HG02938 (cell line): ENCODE data around the gene UBB.
"Not testable (repeated sequence)": the region's sequence is repeated elsewhere in the genome, so short reads cannot be mapped to it uniquely, and the experiment has no call there.

Experiments
- ATAC-seq: cut with Tn5 transposase; IDR thresholded peaks from one replicate; pipeline ENCODE4 v1.9.1; 2021; ENCODE audit warnings: mild to moderate bottlenecking, moderate library complexity; ENCODE audit not compliant: unreplicated experiment

Gene UBB

DNA sequence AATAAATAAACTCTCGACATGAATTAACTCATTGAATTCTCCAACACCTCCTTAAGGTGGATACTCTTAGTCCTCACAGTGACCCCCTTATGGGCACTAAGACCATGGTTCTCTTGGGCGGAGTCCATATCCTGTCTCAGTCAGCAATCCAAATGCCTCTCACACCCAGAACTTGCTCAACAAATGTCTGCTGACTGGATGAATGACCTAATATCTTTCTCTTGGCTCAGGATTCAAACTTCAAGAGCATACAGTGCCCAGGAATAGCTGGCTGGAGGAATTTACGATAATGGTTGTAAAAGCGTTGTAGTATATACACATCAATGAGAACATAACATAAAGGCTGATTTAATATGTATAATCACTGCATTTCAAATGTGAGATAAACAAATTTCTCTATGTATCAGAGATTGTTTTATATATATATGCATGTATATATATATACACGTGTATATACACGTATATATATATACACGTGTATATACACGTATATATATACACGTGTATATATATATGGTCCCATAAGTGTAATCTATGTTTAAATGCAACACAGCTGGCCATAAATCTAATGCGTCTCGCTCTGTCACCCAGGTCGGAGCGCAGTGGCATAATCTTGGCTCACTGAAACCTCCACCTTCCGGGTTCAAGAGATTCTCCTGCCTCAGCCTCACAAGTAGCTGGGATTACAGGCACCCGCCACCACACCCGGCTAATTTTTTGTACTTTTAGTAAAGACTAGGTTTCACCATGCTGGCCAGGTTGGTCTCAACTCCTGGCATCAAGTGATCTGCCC is 6.5 kb upstream of the UBB start:
- ATAC-seq = no peak

- no peak for ATAC-seq
These were observed 3.0 kb upstream of the UBB start for GRCh38 chr17:16377941-16378341.

DNA sequence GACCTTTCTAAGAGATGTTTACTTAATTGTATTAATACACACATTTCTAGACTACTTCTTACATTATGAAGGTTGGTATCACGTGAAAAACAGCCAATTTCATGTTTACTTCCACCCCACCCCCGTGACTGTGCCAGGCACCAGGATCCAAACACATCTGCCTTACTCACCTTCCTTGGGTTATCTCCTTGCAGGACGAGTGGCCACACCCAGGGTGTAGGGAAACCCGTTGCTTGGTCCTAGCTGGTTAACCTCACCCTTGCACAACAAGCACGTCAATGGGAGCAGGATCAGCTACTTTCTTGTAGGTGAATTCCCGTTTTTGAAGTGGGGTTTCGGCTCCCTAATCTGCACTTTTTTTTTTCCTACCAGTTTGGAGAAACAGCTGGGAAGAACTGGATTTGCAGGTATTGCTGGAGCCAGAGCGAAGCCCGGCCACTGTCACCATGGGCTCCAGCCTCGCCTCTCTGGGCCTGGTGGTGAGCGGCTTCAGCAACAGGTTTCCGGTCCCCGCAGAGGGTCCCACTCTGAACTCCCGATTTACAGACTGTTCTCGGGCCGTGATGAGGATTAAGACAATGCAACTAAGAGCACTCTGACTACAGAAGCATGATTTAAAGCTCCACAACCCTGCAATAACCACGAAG is 2.1 kb upstream of the UBB start:
- no peak for ATAC-seq

GRCh38 chr17:16379654-16380053 is 1.2 kb upstream of the UBB start:
- ATAC-seq = no peak

GRCh38 chr17:16381496-16381820 is 567 bp downstream of the UBB start:
- peak; percentile 21 for ATAC-seq

GRCh38 chr17:16383216-16383615 is 2.3 kb downstream of the UBB start:
- no peak for ATAC-seq

DNA sequence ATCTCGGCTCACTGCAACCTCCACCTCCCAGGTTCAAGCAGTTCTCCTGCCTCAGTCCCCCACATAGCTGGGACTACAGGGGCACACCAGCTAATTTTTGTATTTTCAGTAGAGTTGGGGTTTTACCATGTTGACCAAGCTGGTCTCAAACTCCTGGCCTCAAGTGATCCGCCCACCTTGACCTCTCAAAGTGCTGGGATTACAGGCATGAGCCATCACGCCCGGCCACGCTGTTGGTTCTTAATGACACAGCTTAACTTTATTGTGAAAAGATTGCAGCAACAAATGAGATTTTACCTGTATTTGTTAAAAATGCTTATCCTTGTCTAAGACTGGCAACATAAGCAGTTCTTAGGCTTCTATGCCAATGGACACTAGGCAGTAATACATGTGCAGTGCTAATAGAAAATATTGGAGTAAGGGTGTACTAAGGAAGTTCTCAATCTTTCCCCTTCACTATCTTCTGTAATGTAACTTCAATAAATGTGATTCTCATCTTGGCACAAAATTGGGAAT is 2.9 kb downstream of the UBB start:
- ATAC-seq = no peak

- ATAC-seq = no peak
These were observed 3.7 kb downstream of the UBB start for GRCh38 chr17:16384557-16384956.

DNA sequence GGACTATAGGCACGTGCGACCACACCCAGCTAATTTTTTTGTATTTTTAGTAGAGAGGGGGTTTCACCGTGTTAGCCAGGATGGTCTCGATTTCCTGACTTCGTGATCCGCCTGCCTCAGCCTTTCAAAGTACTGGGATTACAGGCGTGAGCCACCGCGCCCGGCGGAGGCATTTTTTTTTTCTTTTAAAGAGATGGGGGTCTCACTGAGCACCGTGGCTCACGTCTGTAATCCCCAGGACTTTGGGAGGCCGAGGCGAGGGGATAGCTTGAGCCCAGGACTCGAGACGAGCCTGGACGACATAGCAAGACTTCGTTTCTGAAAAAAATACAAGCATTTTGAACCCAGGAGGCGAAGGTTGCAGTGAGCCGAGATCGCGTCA is 5.2 kb downstream of the UBB start:
- ATAC-seq = not testable (repeated sequence)

- no peak for ATAC-seq
These were observed 10.6 kb downstream of the UBB start for GRCh38 chr17:16391451-16391850.

- ATAC-seq = not testable (repeated sequence)
These were observed 11.6 kb downstream of the UBB start for GRCh38 chr17:16392491-16392890.

DNA sequence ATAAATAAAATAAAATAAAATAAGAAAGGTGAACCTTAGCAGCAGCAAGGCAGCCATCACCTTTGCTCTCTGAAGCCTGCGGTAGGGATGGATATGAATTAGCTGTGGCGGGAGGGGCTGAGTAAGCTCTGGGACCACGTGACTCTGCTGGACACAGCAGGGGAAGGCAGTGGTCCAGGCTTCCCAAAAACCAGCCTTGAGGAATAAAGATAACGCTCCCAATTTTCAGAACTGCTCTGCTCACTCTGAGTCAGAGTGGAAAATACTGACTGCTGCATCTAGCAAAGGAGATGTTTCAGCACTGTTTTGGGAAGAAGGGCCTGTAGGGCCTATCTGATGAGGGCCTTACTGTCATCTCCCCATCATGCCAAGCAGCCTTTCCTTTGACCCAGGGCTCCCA is 15.0 kb downstream of the UBB start:
- not testable (repeated sequence) for ATAC-seq

DNA sequence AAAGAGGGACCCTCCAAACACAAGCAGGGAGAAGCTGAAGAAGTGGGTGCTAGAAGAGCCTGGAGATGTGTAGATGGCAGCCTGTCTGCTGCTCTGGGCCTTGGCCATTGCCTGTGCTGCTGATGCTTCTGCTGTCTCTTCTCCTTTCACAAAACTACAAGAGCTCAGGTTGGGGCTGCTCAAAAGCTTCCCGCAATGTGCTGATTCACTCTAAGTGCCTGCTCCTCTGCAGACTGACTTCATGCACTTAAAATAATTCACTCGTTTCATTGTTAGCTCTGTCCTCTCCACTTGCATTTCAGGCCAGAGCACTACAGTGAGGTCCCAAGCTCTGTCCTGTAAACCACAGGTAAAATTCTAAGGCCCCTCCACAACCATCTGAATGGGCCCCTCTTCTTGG is 15.8 kb downstream of the UBB start:
- ATAC-seq = not testable (repeated sequence)

- ATAC-seq = peak; percentile 71
These were observed 17.7 kb downstream of the UBB start for GRCh38 chr17:16398270-16399267.

DNA sequence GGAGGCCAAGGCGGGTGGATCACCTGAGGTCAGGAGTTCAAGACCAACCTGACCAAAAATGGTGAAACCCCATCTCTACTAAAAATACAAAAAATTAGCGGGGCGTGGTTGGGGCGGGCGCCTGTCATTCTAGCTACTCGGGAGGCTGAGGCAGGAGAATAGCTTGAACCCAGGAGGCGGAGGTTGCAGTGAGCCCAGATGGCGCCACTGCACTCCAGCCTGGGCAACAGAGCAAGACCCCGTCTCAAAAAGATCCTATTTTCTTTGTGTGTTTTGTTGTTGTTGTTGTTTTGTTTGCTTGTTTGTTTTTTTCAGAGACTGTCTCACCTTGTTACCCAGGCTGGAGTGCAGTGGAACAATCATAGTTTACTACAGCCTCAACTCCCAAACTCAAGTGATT is 23.0 kb downstream of the UBB start:
- not testable (repeated sequence) for ATAC-seq

DNA sequence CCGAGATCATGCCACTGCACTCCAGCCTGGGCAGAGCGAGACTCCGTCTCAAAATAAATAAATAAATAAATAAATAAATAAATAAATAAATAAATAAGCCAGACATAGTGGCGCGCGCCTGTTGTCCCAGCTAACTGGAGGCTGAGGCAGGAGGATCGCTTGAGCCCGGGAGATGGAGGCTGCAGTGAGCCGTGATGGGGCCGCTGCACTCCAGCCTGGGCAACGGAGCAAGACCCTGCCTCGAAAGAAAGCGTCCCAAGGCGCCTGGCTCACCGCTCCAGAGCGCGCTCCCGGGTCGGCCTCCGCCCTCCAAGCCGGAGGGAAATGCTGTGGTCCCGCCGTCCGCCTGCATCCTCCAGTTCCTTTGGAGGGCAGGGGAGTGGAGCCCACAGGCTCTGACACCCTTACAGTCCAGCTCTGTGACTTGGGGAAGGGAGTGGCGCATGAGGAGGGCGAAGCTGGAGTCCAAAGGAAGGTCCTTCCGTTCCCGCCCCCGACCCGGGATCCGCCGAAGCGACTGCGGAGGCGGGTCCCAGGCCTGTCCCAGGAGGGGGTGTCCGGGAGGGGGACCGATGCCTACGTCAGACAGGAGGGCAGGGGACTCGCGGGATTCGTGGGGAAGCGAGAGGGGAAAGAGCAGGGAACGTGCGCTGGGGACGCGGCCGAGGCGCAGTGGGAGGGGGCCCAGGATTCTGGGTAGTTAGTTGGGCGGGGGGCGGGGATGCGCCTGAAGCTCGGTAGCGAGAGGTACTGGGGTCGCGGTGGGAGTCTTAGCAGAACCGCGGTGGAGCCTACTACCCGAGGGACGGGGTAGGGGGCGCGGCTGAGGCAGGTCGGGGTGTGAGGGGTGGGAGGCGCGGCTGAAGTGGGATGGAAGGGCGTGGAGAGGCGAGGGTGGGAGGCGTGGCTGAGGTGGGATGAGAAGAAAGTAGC is 26.1 kb downstream of the UBB start:
- ATAC-seq = no peak

GRCh38 chr17:16407911-16408588 is 27.2 kb downstream of the UBB start:
- ATAC-seq = peak; percentile 77

DNA sequence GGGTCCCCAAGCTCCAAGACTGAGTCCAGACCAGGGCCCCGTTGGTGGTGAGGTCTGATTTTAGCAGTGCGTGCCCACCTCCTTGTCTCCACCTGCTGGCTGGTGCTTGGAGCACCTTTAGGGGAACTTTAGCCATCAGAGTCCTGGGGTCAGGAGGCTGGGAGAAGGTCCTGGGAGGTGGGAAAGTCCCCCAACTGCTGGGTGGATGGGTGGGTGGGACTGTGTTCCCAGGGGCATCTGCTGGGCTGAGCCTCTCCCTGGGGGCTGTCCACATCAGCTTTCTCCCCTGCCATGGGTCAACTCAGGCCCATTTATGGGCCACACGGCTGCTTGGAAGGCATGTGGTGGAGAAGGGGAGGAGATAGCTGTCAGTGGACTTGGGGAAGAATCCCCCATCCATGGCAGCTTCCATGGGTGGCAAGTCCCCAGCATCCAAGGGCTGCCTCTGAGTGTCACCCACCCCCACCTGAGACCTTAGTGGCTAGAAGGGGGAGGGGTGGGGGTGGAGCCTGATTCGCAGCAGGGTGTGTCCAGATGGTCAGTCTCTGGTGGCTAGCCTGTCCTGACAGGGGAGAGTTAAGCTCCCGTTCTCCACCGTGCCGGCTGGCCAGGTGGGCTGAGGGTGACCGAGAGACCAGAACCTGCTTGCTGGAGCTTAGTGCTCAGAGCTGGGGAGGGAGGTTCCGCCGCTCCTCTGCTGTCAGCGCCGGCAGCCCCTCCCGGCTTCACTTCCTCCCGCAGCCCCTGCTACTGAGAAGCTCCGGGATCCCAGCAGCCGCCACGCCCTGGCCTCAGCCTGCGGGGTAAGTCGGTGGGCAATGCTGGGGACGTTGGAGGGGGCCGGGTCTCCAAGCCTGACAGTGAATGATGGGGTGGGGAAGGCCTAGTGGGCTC is 34.4 kb downstream of the UBB start, which contains the start of gene TRPV2:
Gene TRPV2 (plus strand): TSS at position 541 of the 894 bp plus-strand sequence. CDS start 2,098 bp downstream, outside the sequence.
- ATAC-seq = no peak
